ENCODE data around the gene OR6Y1. TPM values are rescaled to one million over a fixed set of nuclear protein-coding genes. Genes with fewer than 3 reads are reported as not detected.

The OR6Y1 gene
- total RNA-seq, result not detected in 2 replicates

- H3K4me3 ChIP-seq (ENCODE audit: low read depth, low read length), result no peak within 1 kb of the TSS
- no peak for DNase-seq (ENCODE audit: low read depth)
- no peak for TF ChIP-seq CTCF (conservative IDR thresholded peaks at IDR 0.05; ENCODE audit: low read depth, low read length)
Observed at GRCh38 chr1:158554352-158554751, at the start of gene OR6Y1. Gene OR6Y1 (minus strand): TSS chr1:158554405. CDS start chr1:158548105, 6,300 bp downstream.

- H3K4me3 ChIP-seq (ENCODE audit: low read depth, low read length), result no peak overlapping the region
- no peak for TF ChIP-seq CTCF (conservative IDR thresholded peaks at IDR 0.05; ENCODE audit: low read depth, low read length)
- no peak for DNase-seq (ENCODE audit: low read depth)
Observed at GRCh38 chr1:158600735-158601134, 46.5 kb upstream of the OR6Y1 start.

GRCh38 chr1:158586942-158587341, 32.7 kb upstream of the OR6Y1 start:
- TF ChIP-seq CTCF (conservative IDR thresholded peaks at IDR 0.05; ENCODE audit: low read depth, low read length), result no peak
- DNase-seq (ENCODE audit: low read depth), result no peak
- no peak overlapping the region for H3K4me3 ChIP-seq (ENCODE audit: low read depth, low read length)

DNA sequence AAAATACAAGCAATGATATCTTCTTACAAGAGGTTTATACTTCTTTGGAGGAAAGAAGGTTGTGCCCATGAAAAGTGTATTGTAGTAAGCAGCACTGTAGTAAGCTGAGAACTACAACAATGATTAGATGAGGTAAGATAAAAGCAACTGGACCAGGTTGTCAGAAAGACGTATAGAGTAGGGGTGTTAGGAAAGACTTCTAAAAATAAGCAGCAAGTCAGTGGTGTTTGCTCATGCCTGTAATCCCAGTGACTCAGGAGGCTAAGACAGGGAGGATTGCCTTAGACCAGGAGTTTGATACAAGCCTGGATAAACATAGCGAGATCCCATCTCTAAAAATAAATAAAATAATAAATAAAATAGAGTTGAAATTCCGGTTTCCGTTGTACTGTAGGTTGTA, 29.8 kb upstream of the OR6Y1 start:
- no peak overlapping the region for H3K4me3 ChIP-seq (ENCODE audit: low read depth, low read length)
- DNase-seq (ENCODE audit: low read depth), result no peak
- no peak for TF ChIP-seq CTCF (conservative IDR thresholded peaks at IDR 0.05; ENCODE audit: low read depth, low read length)

GRCh38 chr1:158579733-158580132, 25.5 kb upstream of the OR6Y1 start, which contains the start of gene OR10X1:
Gene OR10X1 (minus strand): TSS chr1:158579899. CDS start chr1:158579899, 0 bp downstream.
- DNase-seq (ENCODE audit: low read depth), result no peak
- TF ChIP-seq CTCF (conservative IDR thresholded peaks at IDR 0.05; ENCODE audit: low read depth, low read length), result no peak
- H3K4me3 ChIP-seq (ENCODE audit: low read depth, low read length), result no peak within 1 kb of the TSS

- no peak for DNase-seq (ENCODE audit: low read depth)
- TF ChIP-seq CTCF (conservative IDR thresholded peaks at IDR 0.05; ENCODE audit: low read depth, low read length), result no peak
Observed at GRCh38 chr1:158577561-158577960, 23.4 kb upstream of the OR6Y1 start.

DNA sequence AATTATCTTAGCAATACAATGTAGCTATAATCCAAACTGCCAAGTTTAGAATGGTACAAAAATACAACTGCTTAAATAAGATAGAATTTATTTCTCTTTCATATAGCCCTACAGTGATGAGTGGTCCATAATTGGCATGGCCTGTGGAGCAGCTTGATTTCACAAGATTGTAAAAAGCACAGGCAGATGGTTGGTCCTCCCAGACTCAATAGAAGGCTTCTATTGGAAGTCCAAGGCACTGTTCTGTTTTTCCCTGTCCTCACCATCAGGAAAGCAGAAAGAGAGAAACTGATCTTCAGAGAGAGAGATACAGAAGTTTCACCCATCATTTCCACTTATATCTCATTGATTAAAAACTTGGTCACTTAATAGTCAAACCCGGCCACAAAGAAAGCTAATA, 18.0 kb upstream of the OR6Y1 start:
- no peak for TF ChIP-seq CTCF (conservative IDR thresholded peaks at IDR 0.05; ENCODE audit: low read depth, low read length)
- no peak overlapping the region for H3K4me3 ChIP-seq (ENCODE audit: low read depth, low read length)

More at GRCh38 chr1:158577561-158577960, 23.4 kb upstream of the OR6Y1 start:
- H3K4me3 ChIP-seq (ENCODE audit: low read depth, low read length), result no peak overlapping the region

More for the DNA sequence above, 18.0 kb upstream of the OR6Y1 start:
- no peak for DNase-seq (ENCODE audit: low read depth)
